ENCODE results near the gene TRPV6.

DNA sequence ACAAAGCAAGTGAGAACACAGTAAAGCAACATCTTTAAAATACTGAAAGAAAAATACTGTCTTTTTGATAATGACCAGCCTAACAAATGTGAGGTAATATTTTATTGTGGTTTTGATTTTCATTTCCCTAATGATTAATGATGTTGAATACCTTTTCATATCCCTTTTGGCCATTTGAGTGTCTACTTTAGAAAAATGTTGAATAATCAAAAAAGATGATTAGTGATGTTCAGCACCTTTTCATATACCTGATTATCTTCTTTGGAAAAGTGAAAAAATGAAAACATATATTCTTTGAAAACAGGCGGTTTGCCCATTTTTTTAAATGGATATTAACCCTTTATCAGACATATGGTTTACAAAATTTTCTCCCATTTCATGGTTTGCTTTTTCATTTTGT, 62.8 kb downstream of the TRPV6 start:
- TF ChIP-seq, protein P1, sequence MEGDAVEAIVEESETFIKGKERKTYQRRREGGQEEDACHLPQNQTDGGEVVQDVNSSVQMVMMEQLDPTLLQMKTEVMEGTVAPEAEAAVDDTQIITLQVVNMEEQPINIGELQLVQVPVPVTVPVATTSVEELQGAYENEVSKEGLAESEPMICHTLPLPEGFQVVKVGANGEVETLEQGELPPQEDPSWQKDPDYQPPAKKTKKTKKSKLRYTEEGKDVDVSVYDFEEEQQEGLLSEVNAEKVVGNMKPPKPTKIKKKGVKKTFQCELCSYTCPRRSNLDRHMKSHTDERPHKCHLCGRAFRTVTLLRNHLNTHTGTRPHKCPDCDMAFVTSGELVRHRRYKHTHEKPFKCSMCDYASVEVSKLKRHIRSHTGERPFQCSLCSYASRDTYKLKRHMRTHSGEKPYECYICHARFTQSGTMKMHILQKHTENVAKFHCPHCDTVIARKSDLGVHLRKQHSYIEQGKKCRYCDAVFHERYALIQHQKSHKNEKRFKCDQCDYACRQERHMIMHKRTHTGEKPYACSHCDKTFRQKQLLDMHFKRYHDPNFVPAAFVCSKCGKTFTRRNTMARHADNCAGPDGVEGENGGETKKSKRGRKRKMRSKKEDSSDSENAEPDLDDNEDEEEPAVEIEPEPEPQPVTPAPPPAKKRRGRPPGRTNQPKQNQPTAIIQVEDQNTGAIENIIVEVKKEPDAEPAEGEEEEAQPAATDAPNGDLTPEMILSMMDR (IDR thresholded peaks at IDR 0.05), result no peak
- TF ChIP-seq EZH2 (IDR thresholded peaks at IDR 0.05), result no peak
- no peak for TF ChIP-seq EZH2phosphoT487 (IDR thresholded peaks at IDR 0.05)
